RWPE2 (cell line): ENCODE measurements around the gene JUP.

ENCODE experiments used
- ATAC-seq: fragments of 200-7000 bp; cut with Tn5 transposase; 3 replicates; pipeline ENCODE4 v1.9.1; 2021; ENCODE audit warnings: low read depth
- DNase-seq: peaks from one replicate; pipeline ENCODE4 v3.0.0-alpha.2; 2020; ENCODE audit warnings: low spot score
- H3K27ac ChIP-seq: fragments of 450-650 bp; 2 replicates; pipeline ENCODE4 v1.5.1; 2017; ENCODE audit warnings: mild to moderate bottlenecking; ENCODE audit not compliant: poor library complexity, severe bottlenecking
- H3K27me3 ChIP-seq: fragments of 250-450 bp; sonication (Bioruptor Pico); 2 replicates; pipeline ENCODE4 v1.5.1; 2021; ENCODE audit warnings: mild to moderate bottlenecking, moderate library complexity; ENCODE audit not compliant: insufficient read depth, poor library complexity, severe bottlenecking
- H3K36me3 ChIP-seq: fragments of 250-450 bp; sonication (Bioruptor Pico); 2 replicates; pipeline ENCODE4 v1.5.1; 2020; ENCODE audit warnings: low read depth, mild to moderate bottlenecking, moderate library complexity
- H3K4me1 ChIP-seq: fragments of 250-450 bp; sonication (Bioruptor Pico); 2 replicates; pipeline ENCODE4 v1.5.1; 2021; ENCODE audit warnings: mild to moderate bottlenecking, moderate library complexity; ENCODE audit not compliant: insufficient read depth, poor library complexity, severe bottlenecking
- H3K4me3 ChIP-seq: fragments of 250-450 bp; sonication (Bioruptor Pico); 2 replicates; pipeline ENCODE4 v1.5.1; 2021; ENCODE audit warnings: mild to moderate bottlenecking, moderate library complexity; ENCODE audit not compliant: severe bottlenecking
- H3K9me3 ChIP-seq: fragments of 250-450 bp; sonication (Bioruptor Pico); 2 replicates; pipeline ENCODE4 v1.5.1; 2021; ENCODE audit warnings: mild to moderate bottlenecking, moderate library complexity; ENCODE audit not compliant: severe bottlenecking
- CTCF ChIP-seq: fragments of 450-650 bp; IDR thresholded peaks from one replicate; pipeline ENCODE4 v1.5.1; 2017; ENCODE audit warnings: mild to moderate bottlenecking, moderate library complexity; ENCODE audit not compliant: poor library complexity, severe bottlenecking

JUP gene

DNA sequence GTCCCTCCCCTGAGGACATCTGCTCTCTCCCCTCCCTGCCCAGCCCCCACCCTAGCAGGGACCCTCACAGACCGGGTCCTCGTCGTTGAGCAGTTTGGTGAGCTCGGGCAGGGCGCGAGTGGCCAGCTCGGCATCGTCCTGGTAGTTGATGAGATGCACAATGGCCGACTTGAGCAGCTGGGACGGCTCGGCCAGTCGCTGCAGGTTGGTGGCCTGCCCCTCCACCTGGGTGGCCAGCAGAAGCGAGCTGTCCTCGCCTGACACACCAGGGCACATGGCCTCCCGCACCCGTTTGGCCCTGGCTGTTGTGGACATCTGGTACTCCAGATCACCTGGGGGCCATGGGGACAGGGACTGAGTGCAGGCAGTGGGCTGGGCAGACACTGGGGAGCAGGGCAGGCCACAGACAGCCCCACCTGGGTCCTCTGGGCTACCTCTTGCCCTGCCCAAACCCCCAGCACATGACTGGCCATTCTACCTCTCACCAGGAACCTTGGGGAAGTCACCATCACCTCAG is 17.1 kb downstream of the JUP start:
- Histone ChIP-seq H3K4me1 (peaks cover 27% of the 10 kb centered on the region), H3K27ac (no peak overlapping the region), H3K27me3 (no peaks in the 10 kb centered on the region), H3K36me3 (peaks cover 90% of the 10 kb centered on the region), H3K4me3 (no peak overlapping the region), H3K9me3 (no peaks in the 10 kb centered on the region)
- DNase-seq (no peak), ATAC-seq (no peak)
- no peak for TF ChIP-seq CTCF

GRCh38 chr17:41768682-41769288 is 17.7 kb downstream of the JUP start:
- DNase-seq (no peak), ATAC-seq (no peak)
- no peak overlapping the region for H3K4me3 ChIP-seq
- no peaks in the 10 kb centered on the region for H3K9me3 ChIP-seq
- H3K36me3 ChIP-seq = peaks cover 93% of the 10 kb centered on the region
- no peak overlapping the region for H3K27ac ChIP-seq
- H3K4me1 ChIP-seq = peaks cover 21% of the 10 kb centered on the region
- TF ChIP-seq CTCF = no peak
- no peaks in the 10 kb centered on the region for H3K27me3 ChIP-seq

- Histone ChIP-seq H3K27ac (no peak overlapping the region), H3K9me3 (no peaks in the 10 kb centered on the region), H3K36me3 (peaks cover 100% of the 10 kb centered on the region), H3K4me3 (no peak overlapping the region), H3K27me3 (no peaks in the 10 kb centered on the region), H3K4me1 (peaks cover 10% of the 10 kb centered on the region)
- ATAC-seq = no peak
- TF ChIP-seq CTCF = no peak
- no peak for DNase-seq
These were observed 19.0 kb downstream of the JUP start for GRCh38 chr17:41767324-41768042.

GRCh38 chr17:41766135-41766534 is 20.4 kb downstream of the JUP start:
- no peak overlapping the region for H3K27ac ChIP-seq
- no peak for DNase-seq

More at GRCh38 chr17:41766135-41766534, 20.4 kb downstream of the JUP start:
- no peaks in the 10 kb centered on the region for H3K4me1 ChIP-seq
- no peaks in the 10 kb centered on the region for H3K27me3 ChIP-seq
- TF ChIP-seq CTCF = no peak
- H3K4me3 ChIP-seq = no peak overlapping the region
- H3K36me3 ChIP-seq = peaks cover 98% of the 10 kb centered on the region
- no peaks in the 10 kb centered on the region for H3K9me3 ChIP-seq
- ATAC-seq = no peak
